ENCODE results near the gene WWC1. TPM values are rescaled to one million over a fixed set of nuclear protein-coding genes. Genes with fewer than 3 reads are reported as not detected.

Gene WWC1
- total RNA-seq, 1 experiment from 2014 or later = 97.7 TPM

- Histone ChIP-seq H3K27me3 (ENCODE audit: insufficient read depth, low read depth) (peaks cover 50% of the 10 kb centered on the region; the same call in 1 of the 2 replicates), H3K79me2 (ENCODE audit: low read depth) (no peaks in the 10 kb centered on the region), H3K4me1 (replicated peaks; ENCODE audit: insufficient read depth) (no peaks in the 10 kb centered on the region), H3K36me3 (ENCODE audit: low read depth) (no peaks in the 10 kb centered on the region), H4K20me1 (ENCODE audit: insufficient read depth) (no peaks in the 10 kb centered on the region), H3F3A (ENCODE audit: insufficient read depth, low read depth) (no peaks in the 10 kb centered on the region), H3K27ac (no peak overlapping the region), H2AFZ (no peak overlapping the region), H3K9me3 (ENCODE audit: insufficient read depth, low read depth) (no peaks in the 10 kb centered on the region), H3K4me2 (no peak overlapping the region), H3K9me2 (ENCODE audit: insufficient read depth) (no peaks in the 10 kb centered on the region), H3K4me3 (no peak overlapping the region)
- no TSS peak for BruUV-seq (replicated peaks)
- no peak for TF ChIP-seq EZH2 (IDR thresholded peaks at IDR 0.05; ENCODE audit: low read depth)
- TF ChIP-seq, protein P1, sequence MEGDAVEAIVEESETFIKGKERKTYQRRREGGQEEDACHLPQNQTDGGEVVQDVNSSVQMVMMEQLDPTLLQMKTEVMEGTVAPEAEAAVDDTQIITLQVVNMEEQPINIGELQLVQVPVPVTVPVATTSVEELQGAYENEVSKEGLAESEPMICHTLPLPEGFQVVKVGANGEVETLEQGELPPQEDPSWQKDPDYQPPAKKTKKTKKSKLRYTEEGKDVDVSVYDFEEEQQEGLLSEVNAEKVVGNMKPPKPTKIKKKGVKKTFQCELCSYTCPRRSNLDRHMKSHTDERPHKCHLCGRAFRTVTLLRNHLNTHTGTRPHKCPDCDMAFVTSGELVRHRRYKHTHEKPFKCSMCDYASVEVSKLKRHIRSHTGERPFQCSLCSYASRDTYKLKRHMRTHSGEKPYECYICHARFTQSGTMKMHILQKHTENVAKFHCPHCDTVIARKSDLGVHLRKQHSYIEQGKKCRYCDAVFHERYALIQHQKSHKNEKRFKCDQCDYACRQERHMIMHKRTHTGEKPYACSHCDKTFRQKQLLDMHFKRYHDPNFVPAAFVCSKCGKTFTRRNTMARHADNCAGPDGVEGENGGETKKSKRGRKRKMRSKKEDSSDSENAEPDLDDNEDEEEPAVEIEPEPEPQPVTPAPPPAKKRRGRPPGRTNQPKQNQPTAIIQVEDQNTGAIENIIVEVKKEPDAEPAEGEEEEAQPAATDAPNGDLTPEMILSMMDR (conservative IDR thresholded peaks at IDR 0.05) = no peak
- POLR2A ChIA-PET (ENCODE audit: unreplicated experiment) = no interaction called here
- no peak for DNase-seq
- intact Hi-C loops (cut with micrococcal nuclease; ENCODE audit: unreplicated experiment) = no loop called here
- CTCF ChIA-PET = no interaction called here
These were observed 40.2 kb upstream of the WWC1 start for GRCh38 chr5:168251259-168251658.

DNA sequence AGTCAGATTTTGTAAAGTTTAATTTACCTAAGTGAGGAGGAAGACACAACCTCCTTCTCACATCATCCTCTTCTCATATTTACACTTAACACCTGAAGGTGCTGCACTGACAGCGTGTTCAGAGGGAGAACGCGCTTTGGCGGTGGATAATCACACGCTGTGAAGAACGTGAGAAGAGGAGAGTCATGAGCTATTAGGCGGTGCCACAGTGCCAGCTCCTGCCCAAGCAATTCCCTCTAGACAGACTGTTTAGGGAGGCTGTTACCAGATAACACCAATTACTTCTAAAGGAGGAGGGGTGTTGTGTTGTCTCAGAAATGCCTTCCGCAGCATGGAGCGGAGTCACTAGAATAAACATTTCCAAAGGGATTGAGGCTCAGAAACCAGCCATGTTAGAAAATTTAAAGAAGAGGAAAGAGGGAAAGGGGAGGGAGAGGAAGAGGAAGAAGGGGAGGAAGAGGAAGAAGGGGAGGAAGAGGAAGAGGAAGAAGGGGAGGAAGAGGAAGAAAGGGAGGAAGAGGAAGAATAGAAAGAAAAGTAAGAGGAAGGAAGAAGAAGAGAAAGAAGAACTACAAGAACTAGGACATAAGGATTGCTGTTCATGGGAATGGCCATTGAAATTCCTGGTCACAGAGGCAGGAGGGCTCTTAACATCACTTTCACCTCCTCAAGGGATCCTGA is 37.3 kb upstream of the WWC1 start:
- H3K27me3 ChIP-seq (ENCODE audit: insufficient read depth, low read depth) = peaks cover 31% of the 10 kb centered on the region; the same call in 1 of the 2 replicates
- no peaks in the 10 kb centered on the region for H3K36me3 ChIP-seq (ENCODE audit: low read depth)
- H3K4me1 ChIP-seq (replicated peaks; ENCODE audit: insufficient read depth) = no peaks in the 10 kb centered on the region
- TF ChIP-seq EZH2 (IDR thresholded peaks at IDR 0.05; ENCODE audit: low read depth) = no peak
- TF ChIP-seq, protein P1 (conservative IDR thresholded peaks at IDR 0.05) = no peak
- H3K79me2 ChIP-seq (ENCODE audit: low read depth) = no peaks in the 10 kb centered on the region
- H3K27ac ChIP-seq = no peak overlapping the region
- no peak for DNase-seq
- ChIA-PET CTCF (no interaction called here), POLR2A (ENCODE audit: unreplicated experiment) (no interaction called here)
- H3K9me3 ChIP-seq (ENCODE audit: insufficient read depth, low read depth) = no peaks in the 10 kb centered on the region; the same call in 1 of the 2 replicates
- no peak overlapping the region for H3K4me3 ChIP-seq
- H2AFZ ChIP-seq = no peak overlapping the region
- no TSS peak for BruUV-seq (replicated peaks)
- H3K4me2 ChIP-seq = no peak overlapping the region
- no peaks in the 10 kb centered on the region for H3F3A ChIP-seq (ENCODE audit: insufficient read depth, low read depth)
- H4K20me1 ChIP-seq (ENCODE audit: insufficient read depth) = no peaks in the 10 kb centered on the region
- intact Hi-C loops (cut with micrococcal nuclease; ENCODE audit: unreplicated experiment) = no loop called here
- no peaks in the 10 kb centered on the region for H3K9me2 ChIP-seq (ENCODE audit: insufficient read depth)

DNA sequence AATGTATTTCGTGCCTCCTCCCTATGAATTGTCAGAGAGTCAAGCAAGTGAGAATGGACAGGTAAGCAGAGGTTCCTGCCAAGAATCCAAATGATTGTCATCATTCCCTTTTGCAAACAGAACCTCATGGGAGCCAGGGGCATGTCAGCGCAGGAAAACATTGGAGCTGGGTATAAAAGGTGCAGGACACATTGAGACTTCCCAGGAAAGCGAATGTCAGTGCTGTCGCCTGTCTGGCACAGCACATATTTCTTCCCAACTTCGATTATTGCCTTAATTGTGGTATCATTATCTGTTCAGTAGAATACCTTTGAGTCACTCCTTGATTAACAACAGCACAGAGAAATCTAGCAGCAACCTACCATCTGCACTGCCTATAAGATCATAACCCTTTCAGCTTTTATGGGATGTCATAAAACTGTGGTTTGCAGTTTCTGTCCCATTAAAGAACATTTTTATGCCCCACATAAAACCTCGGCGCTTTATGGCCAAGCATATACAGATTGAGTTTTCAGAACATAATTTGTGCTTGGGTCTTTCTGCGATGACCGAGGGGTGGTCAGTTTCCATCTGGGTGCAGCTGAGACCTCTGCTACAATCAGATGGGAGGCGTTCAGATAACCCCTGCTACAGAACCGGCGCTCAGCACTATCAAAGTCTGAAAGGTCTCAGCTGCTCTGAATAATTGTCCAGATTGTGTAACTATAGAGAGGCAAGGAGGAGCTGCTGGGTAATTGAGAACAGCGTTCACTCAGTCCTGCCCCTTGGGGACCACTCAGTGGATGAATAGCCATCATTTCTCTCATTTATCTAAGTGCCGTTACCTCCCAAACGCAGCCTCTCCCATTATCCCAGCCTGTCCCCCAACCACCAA is 30.9 kb upstream of the WWC1 start:
- H3K79me2 ChIP-seq (ENCODE audit: low read depth) = no peaks in the 10 kb centered on the region
- H3K27ac ChIP-seq = no peak overlapping the region
- ChIA-PET POLR2A (ENCODE audit: unreplicated experiment) (no interaction called here), CTCF (no interaction called here)
- H3K9me3 ChIP-seq (ENCODE audit: insufficient read depth, low read depth) = no peaks in the 10 kb centered on the region; the same call in 1 of the 2 replicates
- H3K27me3 ChIP-seq (ENCODE audit: insufficient read depth, low read depth) = no peaks in the 10 kb centered on the region
- H3K36me3 ChIP-seq (ENCODE audit: low read depth) = no peaks in the 10 kb centered on the region
- intact Hi-C loops (cut with micrococcal nuclease; ENCODE audit: unreplicated experiment) = loop anchor here (10.0 kb wide), 2 partner anchors 414 to 1324 kb away; partner anchors contain the start of gene SPDL1
- no peak for DNase-seq
- H4K20me1 ChIP-seq (ENCODE audit: insufficient read depth) = no peaks in the 10 kb centered on the region
- no peaks in the 10 kb centered on the region for H3F3A ChIP-seq (ENCODE audit: insufficient read depth, low read depth)
- TF ChIP-seq EZH2 (IDR thresholded peaks at IDR 0.05; ENCODE audit: low read depth) = no peak
- TF ChIP-seq, protein P1 (conservative IDR thresholded peaks at IDR 0.05) = no peak
- H2AFZ ChIP-seq = no peak overlapping the region
- no TSS peak for BruUV-seq (replicated peaks)
- H3K4me2 ChIP-seq = no peak overlapping the region
- no peak overlapping the region for H3K4me3 ChIP-seq
- H3K9me2 ChIP-seq (ENCODE audit: insufficient read depth) = no peaks in the 10 kb centered on the region
- H3K4me1 ChIP-seq (replicated peaks; ENCODE audit: insufficient read depth) = no peaks in the 10 kb centered on the region

Measured in PC-9 (cell line).